ENCODE data around the gene PIK3C2G. TPM values are rescaled to one million over a fixed set of nuclear protein-coding genes. Genes with fewer than 3 reads are reported as not detected.

PIK3C2G gene
- total and polyA plus RNA-seq, 10 of the 15 experiments (the other 5 are each of a cell fraction or from before 2014, with no cell fraction given), result not detected

GRCh38 chr12:18421867-18422266 lies 160.5 kb downstream of the PIK3C2G start:
- BruUV-seq (replicated peaks), result no TSS peak
- Histone ChIP-seq H3K4me2 (ENCODE audit: control insufficient read depth, insufficient read depth) (no peak overlapping the region), H3K36me3 (ENCODE audit: control insufficient read depth in 2 of 2, insufficient read depth in 2 of 2, low read length in 1 of 2) (no peaks in the 10 kb centered on the region), H3K4me1 (ENCODE audit: control insufficient read depth, insufficient read depth, low read length) (no peaks in the 10 kb centered on the region), H2AFZ (ENCODE audit: control insufficient read depth, low read depth, low read length) (no peak overlapping the region), H3K9me3 (replicated peaks; ENCODE audit: control insufficient read depth, insufficient read depth, low read length) (no peaks in the 10 kb centered on the region), H3K27ac (ENCODE audit: control insufficient read depth, insufficient read depth) (no peak overlapping the region), H3K4me3 (no peak overlapping the region), H3K79me2 (ENCODE audit: control insufficient read depth, insufficient read depth, low read length) (no peaks in the 10 kb centered on the region), H4K20me1 (ENCODE audit: control insufficient read depth, insufficient read depth) (no peaks in the 10 kb centered on the region), H3K9ac (ENCODE audit: control insufficient read depth, insufficient read depth, low read length) (no peak overlapping the region), H3K27me3 (replicated peaks in 1 of 2; ENCODE audit: control insufficient read depth in 2 of 2, insufficient read depth in 2 of 2, low read length in 1 of 2) (no peaks in the 10 kb centered on the region)
- 0% methylated on average over 3 of the region's 3 CpGs for WGBS (ENCODE audit: insufficient coverage, insufficient replicate concordance, low lambda C conversion rate, missing lambda C conversion rate)
- ATAC-seq (no peak), FAIRE-seq (no peak), DNase-seq (ENCODE audit: low read depth, low spot score) (no peak)
- ChIA-PET SMC1A (ENCODE audit: uncharacterized antibody, unreplicated experiment) (no interaction called here), RAD21 (ENCODE audit: unreplicated experiment) (no interaction called here), CTCF (interaction anchor here (1.0 kb wide), 1 partner anchor 14 kb away, joined by 3 read pairs; no protein-coding TSS in a partner anchor), POLR2A (no interaction called here)
- no peak for TF ChIP-seq SREBF2 (IDR thresholded peaks at IDR 0.05; ENCODE audit: low read length)
- no peak for TF ChIP-seq RAD21 (IDR thresholded peaks at IDR 0.05; ENCODE audit: insufficient read depth, low read depth, low read length)
- TF ChIP-seq YBX1 (IDR thresholded peaks at IDR 0.05), result no peak
- TF ChIP-seq PBX3 (IDR thresholded peaks at IDR 0.05; ENCODE audit: insufficient replicate concordance, low read depth, low read length), result no peak
- TF ChIP-seq CEBPB (IDR thresholded peaks at IDR 0.05; ENCODE audit: borderline replicate concordance in 1 of 2, low read depth in 2 of 2, low read length in 2 of 2), result no peak
- TF ChIP-seq BMI1 (IDR thresholded peaks at IDR 0.05; ENCODE audit: borderline replicate concordance), result no peak
- no peak for TF ChIP-seq NR2C2 (IDR thresholded peaks at IDR 0.05; ENCODE audit: borderline replicate concordance, control insufficient read depth, insufficient read length, low read depth)
- TF ChIP-seq ZNF592 (IDR thresholded peaks at IDR 0.05), result no peak
- TF ChIP-seq ETV6 (conservative IDR thresholded peaks at IDR 0.05 in 1 of 2, IDR thresholded peaks at IDR 0.05 in 1 of 2; ENCODE audit: borderline replicate concordance in 1 of 2, low read depth in 1 of 2), result no peak
- TF ChIP-seq ASH2L (IDR thresholded peaks at IDR 0.05; ENCODE audit: borderline replicate concordance, low read depth), result no peak
- TF ChIP-seq TCF7 (IDR thresholded peaks at IDR 0.05; ENCODE audit: borderline replicate concordance), result no peak
- no peak for TF ChIP-seq EGR1 (IDR thresholded peaks at IDR 0.05; ENCODE audit: borderline replicate concordance in 1 of 2, low read depth in 2 of 2, low read length in 2 of 2)
- TF ChIP-seq IRF3 (IDR thresholded peaks at IDR 0.05), result no peak
- TF ChIP-seq BCL3 (IDR thresholded peaks at IDR 0.05; ENCODE audit: borderline replicate concordance, insufficient read depth, low read depth, low read length, poor library complexity, severe bottlenecking), result no peak
- no peak for TF ChIP-seq GATAD2B (conservative IDR thresholded peaks at IDR 0.05; ENCODE audit: low read depth)
- TF ChIP-seq SMAD5 (IDR thresholded peaks at IDR 0.05; ENCODE audit: low read depth), result no peak
- intact Hi-C loops (cut with micrococcal nuclease; ENCODE audit: unreplicated experiment), result no loop called here
- in situ Hi-C loops (cut with MboI), result no loop called here

Data from GM12878 (cell line).